Stomach (tissue), 9 donors: Measurements from ENCODE around the gene SIRT7. TPM values are rescaled to one million over a fixed set of nuclear protein-coding genes. Genes with fewer than 3 reads are reported as not detected.

Source experiments
- DNase-seq, 2 donors: peaks; one replicate each; pipeline versions ENCODE4 v3.0.0 to v3.0.0-alpha.2; 2013 to 2019
- H3K27ac ChIP-seq, 5 donors: fragments of 200-600 bp in 4 of 5; sonication (generic) in 4 of 5; one replicate each; pipeline ENCODE4 v1.5.1; 2013 to 2019; ENCODE audit warnings: mild to moderate bottlenecking in 1 of 5, moderate library complexity in 1 of 5
- H3K27me3 ChIP-seq, 3 donors: fragments of 200-600 bp; sonication (generic); one replicate each; pipeline ENCODE4 v1.5.1; 2017 to 2019; ENCODE audit warnings: mixed run types in 1 of 3
- H3K36me3 ChIP-seq, 4 donors: fragments of 200-600 bp; sonication (generic); 1 replicate in 3 of 4; 2 replicates in 1 of 4; pipeline ENCODE4 v1.5.1; 2016 to 2019
- H3K4me1 ChIP-seq, 4 donors: fragments of 200-600 bp; sonication (generic); one replicate each; pipeline ENCODE4 v1.5.1; 2016 to 2019
- H3K4me3 ChIP-seq, 4 donors: fragments of 200-600 bp; sonication (generic) in 3 of 4; one replicate each; pipeline ENCODE4 v1.5.1; 2016 to 2019; ENCODE audit warnings: mild to moderate bottlenecking in 1 of 4
- H3K9me3 ChIP-seq, 4 donors: fragments of 200-600 bp; sonication (generic); one replicate each; pipeline ENCODE4 v1.5.1; 2016 to 2019
- CTCF ChIP-seq, 7 experiments: fragments of 450-650 bp in 4 of 7; fragments of 200-600 bp in 3 of 7; sonication (generic) in 3 of 7; IDR thresholded peaks; one replicate each; pipeline ENCODE4 v1.5.1; 2016 to 2019; ENCODE audit warnings: antibody characterized with exemption in 7 of 7, control low read depth in 2 of 7, mild to moderate bottlenecking in 1 of 7
- EP300 ChIP-seq: sonication (generic); formaldehyde crosslinking; IDR thresholded peaks from one replicate; pipeline ENCODE4 v1.6.1; 2017; ENCODE audit warnings: antibody characterized with exemption
- POLR2A ChIP-seq, 4 donors: fragments of 450-650 bp; IDR thresholded peaks; one replicate each; pipeline ENCODE4 v1.6.1; 2016; ENCODE audit warnings: antibody characterized with exemption in 4 of 4, control low read depth in 2 of 4, mild to moderate bottlenecking in 1 of 4, moderate library complexity in 1 of 4
- POLR2AphosphoS5 ChIP-seq, 3 donors: sonication (generic); formaldehyde crosslinking; IDR thresholded peaks; one replicate each; pipeline ENCODE4 v1.6.1; 2016; ENCODE audit warnings: antibody characterized with exemption in 3 of 3
- WGBS, 5 donors: extraction: QIAGEN DNeasy Blood & Tissue Kit in 3 of 5; methylation state at CpG; one replicate each; pipeline versions ENCODE4 v1.1.5 to v1.1.7; 2013 to 2018; 5-methylcytosine and 5-hydroxymethylcytosine counted together
- intact Hi-C: fragments of 100-400 bp; cut with DNase I; formaldehyde crosslinking; loops from one replicate; pipeline ENCODE4 v1.15.1; 2023; ENCODE audit warnings: low total_unique reads
- polyA plus RNA-seq, 3 donors: library from polyadenylated mRNA; stranded (reverse); fragments of 200-250 nt; gene quantifications; one replicate each; pipeline ENCODE4 v1.2.3, GENCODE V29; 2013
- total RNA-seq, 5 donors: library from RNA; depleted of rRNA; stranded (reverse); fragments of >200 nt; gene quantifications; one replicate each; pipeline versions ENCODE4 v1.1.0 to v1.2.3, GENCODE V29; 2014 to 2016
- donor health status: healthy with polysubstance abuse.
- donor health status: Bipolar disorder and iron deficiency.
- donor health status: healthy.

The SIRT7 gene
- total and polyA plus RNA-seq, 8 donors: 18.2 to 128 (median 45.5) TPM

DNA sequence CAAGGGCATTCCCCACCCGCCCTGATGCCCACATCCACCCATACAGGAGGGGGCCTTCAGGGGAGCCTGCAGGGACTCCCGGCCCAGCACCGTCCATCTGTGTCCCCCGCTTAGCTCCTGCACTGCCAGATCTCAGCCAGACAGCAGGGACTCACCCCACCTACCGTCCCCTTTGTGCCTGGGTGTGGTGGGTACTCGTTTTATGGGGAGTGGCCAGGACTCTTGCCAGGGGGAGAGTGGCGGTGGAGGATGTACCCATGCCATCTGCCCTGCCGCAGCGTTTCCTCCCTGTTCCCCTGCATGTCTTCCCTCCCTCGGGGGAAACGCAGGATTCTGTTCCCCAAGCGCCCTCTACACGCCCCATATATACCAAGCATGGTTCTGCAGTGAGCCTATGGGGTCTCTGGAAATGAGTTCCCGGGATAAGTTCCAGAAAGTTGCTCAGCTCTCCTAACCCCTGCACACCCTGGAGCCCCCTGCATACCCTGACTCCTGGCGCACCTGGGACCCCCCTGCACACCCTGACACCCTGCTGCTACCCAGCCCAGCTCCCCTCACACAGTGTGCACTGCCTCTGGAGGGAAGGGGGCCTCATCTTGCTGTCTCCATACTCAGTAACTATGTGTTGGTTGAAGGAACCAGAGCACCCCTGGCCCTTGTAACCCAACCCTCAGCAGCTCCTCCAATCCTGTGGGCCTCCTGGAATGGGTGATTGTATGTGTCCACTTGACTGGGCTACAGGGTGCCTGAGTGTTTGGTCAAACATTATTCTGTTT, 13.8 kb upstream of the SIRT7 start:
- Histone ChIP-seq H3K4me3 (no peak overlapping the region), H3K36me3 (peaks cover 0 to 8% (median 2%) of the 10 kb centered on the region in 4 donors), H3K27me3 (peaks cover 0 to 43% (median 6%) of the 10 kb centered on the region in 3 donors), H3K4me1 (peaks cover 16 to 36% (median 28%) of the 10 kb centered on the region in 4 donors), H3K9me3 (no peaks in the 10 kb centered on the region), H3K27ac (no peak overlapping the region)
- DNase-seq: no peak
- 29 to 36% (median 32%) methylated on average over 14 to 15 of the region's 15 CpGs; no CpG with 5 or more reads in 1 of the 5 donors for WGBS, 5 donors
- intact Hi-C loops: no loop called here
- TF ChIP-seq POLR2A (IDR thresholded peaks at IDR 0.05) (no peak), POLR2AphosphoS5 (IDR thresholded peaks at IDR 0.05) (no peak), CTCF (IDR thresholded peaks at IDR 0.05) (no peak), EP300 (no peak)

GRCh38 chr17:81931189-81931556, 13.2 kb upstream of the SIRT7 start:
- Histone ChIP-seq H3K4me3 (no peak overlapping the region), H3K36me3 (peaks cover 0 to 8% (median 2%) of the 10 kb centered on the region in 4 donors), H3K4me1 (peaks cover 14 to 37% (median 25%) of the 10 kb centered on the region in 4 donors), H3K27me3 (peaks cover 0 to 39% (median 6%) of the 10 kb centered on the region in 3 donors), H3K27ac (no peak overlapping the region), H3K9me3 (no peaks in the 10 kb centered on the region)
- DNase-seq: no peak
- intact Hi-C loops: no loop called here
- no peak for TF ChIP-seq POLR2A (IDR thresholded peaks at IDR 0.05)
- no peak for TF ChIP-seq EP300
- no peak for TF ChIP-seq CTCF (IDR thresholded peaks at IDR 0.05)
- TF ChIP-seq POLR2AphosphoS5 (IDR thresholded peaks at IDR 0.05): no peak
- 57 to 70% (median 65%) methylated on average over 11 to 13 of the region's 13 CpGs for WGBS, 5 donors

DNA sequence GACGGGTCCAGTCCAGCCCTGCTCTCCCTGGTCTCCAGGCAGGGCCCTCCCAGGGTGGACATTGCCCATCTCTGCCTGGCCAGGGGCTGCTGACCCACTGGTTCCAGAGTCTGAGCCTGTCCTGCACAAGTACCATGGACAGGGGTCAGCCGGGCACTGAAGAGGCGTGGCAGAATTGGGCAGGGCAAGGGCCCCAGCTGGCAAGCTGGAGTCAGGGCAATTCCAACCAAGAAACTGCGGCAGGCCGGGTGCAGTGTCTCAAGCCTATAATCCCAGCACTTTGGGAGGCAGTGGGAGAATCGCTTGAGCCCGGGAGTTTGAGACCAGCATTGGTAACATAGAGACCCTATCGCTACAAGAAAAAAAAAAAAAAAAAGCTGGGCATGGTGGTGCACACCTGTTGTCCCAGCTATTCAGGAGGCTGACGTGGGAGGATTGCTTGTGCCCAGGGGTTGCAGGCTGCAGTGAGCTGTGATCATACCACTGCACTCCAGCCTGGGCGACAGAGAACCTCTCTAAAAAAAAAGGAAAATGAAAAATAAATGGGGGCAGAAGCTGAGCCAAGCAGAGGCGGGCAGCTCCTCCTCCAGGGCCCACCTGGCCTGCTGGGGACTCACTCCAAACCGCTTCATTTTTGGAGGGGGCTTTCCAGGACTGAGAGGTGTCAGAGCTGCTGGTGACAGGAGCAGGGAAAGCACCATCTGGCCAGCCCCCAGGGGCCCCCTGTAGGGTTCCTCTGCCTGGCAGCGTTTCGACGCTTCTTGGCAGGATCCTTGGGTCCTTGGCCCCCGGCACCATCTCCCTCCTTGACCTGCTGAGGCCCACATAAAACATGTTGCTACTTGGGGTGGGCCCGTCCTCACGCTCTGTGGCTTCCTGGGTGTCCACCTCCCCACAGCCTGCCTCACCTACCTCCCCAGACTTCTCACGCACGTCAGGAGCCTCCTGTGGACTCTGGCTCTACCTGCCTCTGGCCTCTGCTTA, 12.5 kb upstream of the SIRT7 start:
- H3K4me1 ChIP-seq: peaks cover 22 to 37% (median 27%) of the 10 kb centered on the region in 4 donors
- H3K27me3 ChIP-seq: peaks cover 0 to 39% (median 6%) of the 10 kb centered on the region in 3 donors
- peaks cover 0 to 8% (median 2%) of the 10 kb centered on the region in 4 donors for H3K36me3 ChIP-seq
- H3K4me3 ChIP-seq: no peak overlapping the region
- no peaks in the 10 kb centered on the region for H3K9me3 ChIP-seq
- no peak overlapping the region for H3K27ac ChIP-seq
- TF ChIP-seq POLR2AphosphoS5 (IDR thresholded peaks at IDR 0.05) (no peak), EP300 (no peak), CTCF (IDR thresholded peaks at IDR 0.05) (no peak), POLR2A (IDR thresholded peaks at IDR 0.05) (no peak)
- intact Hi-C loops: no loop called here
- DNase-seq: no peak
- 55 to 73% (median 67%) methylated on average over 17 to 20 of the region's 20 CpGs for WGBS, 5 donors
